Tibial nerve (tissue), 4 donors: ENCODE measurements around the gene EID3.

Experiments used
- EP300 ChIP-seq, 2 donors: sonication (generic); formaldehyde crosslinking; IDR thresholded peaks; one replicate each; pipeline ENCODE4 v1.6.1; 2017; ENCODE audit warnings: antibody characterized with exemption in 2 of 2, mild to moderate bottlenecking in 1 of 2
- POLR2A ChIP-seq, 2 donors: fragments of 450-650 bp; IDR thresholded peaks; one replicate each; pipeline ENCODE4 v1.6.1; 2017; ENCODE audit warnings: antibody characterized with exemption in 2 of 2, mild to moderate bottlenecking in 2 of 2, moderate library complexity in 2 of 2
- TF ChIP-seq, protein P1 (sequence below), 5 experiments: fragments of 200-600 bp in 3 of 5; fragments of 450-650 bp in 2 of 5; sonication (generic) in 3 of 5; IDR thresholded peaks; one replicate each; pipeline ENCODE4 v1.5.1; 2016 to 2019; ENCODE audit warnings: antibody characterized with exemption in 5 of 5, mild to moderate bottlenecking in 3 of 5, moderate library complexity in 2 of 5

DNA sequence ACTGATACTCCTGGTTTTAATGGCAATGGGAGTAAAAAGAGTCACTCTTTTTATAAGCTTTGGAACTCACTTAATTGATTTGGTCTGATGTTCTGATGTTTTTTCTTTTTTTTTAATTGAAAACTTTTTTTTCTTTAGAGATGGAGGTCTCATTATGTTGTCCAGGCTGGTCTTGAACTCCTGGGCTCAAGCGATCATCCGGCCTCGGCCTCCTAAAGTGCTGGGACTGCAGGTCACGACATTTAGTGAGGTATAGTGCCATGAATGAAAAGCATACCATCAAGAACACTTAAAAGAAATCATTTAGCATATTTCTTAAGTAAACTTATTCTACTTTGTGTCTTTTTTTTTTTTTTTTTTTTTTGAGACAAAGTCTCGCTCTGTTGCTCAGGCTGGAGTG lies 12.7 kb upstream of the EID3 start:
- TF ChIP-seq POLR2A (IDR thresholded peaks at IDR 0.05) (no peak), EP300 (IDR thresholded peaks at IDR 0.05) (no peak)
- TF ChIP-seq, protein P1, sequence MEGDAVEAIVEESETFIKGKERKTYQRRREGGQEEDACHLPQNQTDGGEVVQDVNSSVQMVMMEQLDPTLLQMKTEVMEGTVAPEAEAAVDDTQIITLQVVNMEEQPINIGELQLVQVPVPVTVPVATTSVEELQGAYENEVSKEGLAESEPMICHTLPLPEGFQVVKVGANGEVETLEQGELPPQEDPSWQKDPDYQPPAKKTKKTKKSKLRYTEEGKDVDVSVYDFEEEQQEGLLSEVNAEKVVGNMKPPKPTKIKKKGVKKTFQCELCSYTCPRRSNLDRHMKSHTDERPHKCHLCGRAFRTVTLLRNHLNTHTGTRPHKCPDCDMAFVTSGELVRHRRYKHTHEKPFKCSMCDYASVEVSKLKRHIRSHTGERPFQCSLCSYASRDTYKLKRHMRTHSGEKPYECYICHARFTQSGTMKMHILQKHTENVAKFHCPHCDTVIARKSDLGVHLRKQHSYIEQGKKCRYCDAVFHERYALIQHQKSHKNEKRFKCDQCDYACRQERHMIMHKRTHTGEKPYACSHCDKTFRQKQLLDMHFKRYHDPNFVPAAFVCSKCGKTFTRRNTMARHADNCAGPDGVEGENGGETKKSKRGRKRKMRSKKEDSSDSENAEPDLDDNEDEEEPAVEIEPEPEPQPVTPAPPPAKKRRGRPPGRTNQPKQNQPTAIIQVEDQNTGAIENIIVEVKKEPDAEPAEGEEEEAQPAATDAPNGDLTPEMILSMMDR (IDR thresholded peaks at IDR 0.05) = no peak
